ENCODE data around the gene LUZP1.

DNA sequence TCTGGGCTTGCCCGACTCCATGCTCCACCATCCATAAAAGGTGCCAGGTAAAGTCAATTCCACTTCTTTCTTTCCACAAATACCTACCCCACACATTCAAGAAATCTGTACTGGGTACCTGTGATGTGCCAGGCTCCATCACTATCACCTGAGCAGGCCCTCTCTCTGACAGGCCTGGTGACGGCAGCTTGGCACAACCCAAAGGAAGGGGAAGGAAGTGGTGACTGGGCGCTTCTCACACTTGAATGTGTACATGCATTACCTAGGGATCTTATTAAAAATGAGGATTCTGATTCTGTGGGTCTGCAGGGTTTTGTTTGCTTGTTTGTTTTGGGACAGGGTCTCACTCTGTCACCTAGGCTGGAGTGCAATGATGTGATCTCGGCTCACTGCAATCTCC is 41.1 kb upstream of the LUZP1 start:
- TF ChIP-seq POLR2A (IDR thresholded peaks at IDR 0.05; ENCODE audit: low read depth, low read length) = no peak
- TF ChIP-seq, protein P1, sequence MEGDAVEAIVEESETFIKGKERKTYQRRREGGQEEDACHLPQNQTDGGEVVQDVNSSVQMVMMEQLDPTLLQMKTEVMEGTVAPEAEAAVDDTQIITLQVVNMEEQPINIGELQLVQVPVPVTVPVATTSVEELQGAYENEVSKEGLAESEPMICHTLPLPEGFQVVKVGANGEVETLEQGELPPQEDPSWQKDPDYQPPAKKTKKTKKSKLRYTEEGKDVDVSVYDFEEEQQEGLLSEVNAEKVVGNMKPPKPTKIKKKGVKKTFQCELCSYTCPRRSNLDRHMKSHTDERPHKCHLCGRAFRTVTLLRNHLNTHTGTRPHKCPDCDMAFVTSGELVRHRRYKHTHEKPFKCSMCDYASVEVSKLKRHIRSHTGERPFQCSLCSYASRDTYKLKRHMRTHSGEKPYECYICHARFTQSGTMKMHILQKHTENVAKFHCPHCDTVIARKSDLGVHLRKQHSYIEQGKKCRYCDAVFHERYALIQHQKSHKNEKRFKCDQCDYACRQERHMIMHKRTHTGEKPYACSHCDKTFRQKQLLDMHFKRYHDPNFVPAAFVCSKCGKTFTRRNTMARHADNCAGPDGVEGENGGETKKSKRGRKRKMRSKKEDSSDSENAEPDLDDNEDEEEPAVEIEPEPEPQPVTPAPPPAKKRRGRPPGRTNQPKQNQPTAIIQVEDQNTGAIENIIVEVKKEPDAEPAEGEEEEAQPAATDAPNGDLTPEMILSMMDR (IDR thresholded peaks at IDR 0.05; ENCODE audit: extremely low read depth in 1 of 2, insufficient read depth in 1 of 2, low read depth in 1 of 2, low read length in 2 of 2) = no peak
- TF ChIP-seq EZH2 (IDR thresholded peaks at IDR 0.05; ENCODE audit: borderline replicate concordance, low read depth, low read length, severe bottlenecking) = no peak
- TF ChIP-seq MYC (IDR thresholded peaks at IDR 0.05; ENCODE audit: low read depth, low read length) = no peak
- TF ChIP-seq POLR2AphosphoS5 (IDR thresholded peaks at IDR 0.05; ENCODE audit: insufficient read depth, low read depth, low read length) = no peak
- TF ChIP-seq, protein P2, sequence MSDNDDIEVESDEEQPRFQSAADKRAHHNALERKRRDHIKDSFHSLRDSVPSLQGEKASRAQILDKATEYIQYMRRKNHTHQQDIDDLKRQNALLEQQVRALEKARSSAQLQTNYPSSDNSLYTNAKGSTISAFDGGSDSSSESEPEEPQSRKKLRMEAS (IDR thresholded peaks at IDR 0.05; ENCODE audit: insufficient read depth, insufficient read length) = no peak
- TF ChIP-seq FOS (IDR thresholded peaks at IDR 0.05; ENCODE audit: borderline replicate concordance, insufficient read depth, low read length) = no peak
- TF ChIP-seq GATA2 (IDR thresholded peaks at IDR 0.05; ENCODE audit: insufficient read depth, insufficient read length, low read depth, low read length) = no peak
